Large intestine (tissue), 3 donors: Measurements from ENCODE around the gene C2CD3. TPM values are rescaled to one million over a fixed set of nuclear protein-coding genes. Genes with fewer than 3 reads are reported as not detected.
A peak's percentile ranks its signal among the peaks of the same experiment; 100 is the strongest.

Experiments
- DNase-seq, 2 donors: peaks; one replicate each; pipeline versions ENCODE4 v3.0.0 to v3.0.0-alpha.2; 2013
- H3K27ac ChIP-seq: one replicate; pipeline ENCODE4 v1.5.1; 2013; ENCODE audit warnings: low read length
- H3K27me3 ChIP-seq: 2 replicates; pipeline ENCODE4 v1.6.1; 2013; ENCODE audit warnings: low read length; ENCODE audit not compliant: control insufficient read depth, insufficient read depth
- H3K36me3 ChIP-seq: 2 replicates; pipeline ENCODE4 v1.6.1; 2013; ENCODE audit warnings: low read length; ENCODE audit not compliant: control insufficient read depth, insufficient read depth
- H3K4me1 ChIP-seq: one replicate; pipeline ENCODE4 v1.6.1; 2013; ENCODE audit warnings: low read length; ENCODE audit not compliant: control insufficient read depth, insufficient read depth
- H3K4me3 ChIP-seq: one replicate; pipeline ENCODE4 v1.5.1; 2013; ENCODE audit warnings: low read length
- H3K9me3 ChIP-seq: one replicate; pipeline ENCODE4 v1.6.1; 2013; ENCODE audit warnings: mild to moderate bottlenecking, low read depth, low read length, moderate library complexity; ENCODE audit not compliant: control insufficient read depth
- WGBS: methylation state at CpG from one replicate; pipeline ENCODE4 v1.1.5; 2013; ENCODE audit warnings: low lambda C conversion rate; ENCODE audit not compliant: insufficient coverage; 5-methylcytosine and 5-hydroxymethylcytosine counted together
- polyA plus RNA-seq: library from polyadenylated mRNA; unstranded; fragments of 120-200 nt; gene quantifications from one replicate; pipeline ENCODE4 v1.2.1, GENCODE V29; 2013

C2CD3 gene
- polyA plus RNA-seq, 1 donor, result 12.3 TPM

DNA sequence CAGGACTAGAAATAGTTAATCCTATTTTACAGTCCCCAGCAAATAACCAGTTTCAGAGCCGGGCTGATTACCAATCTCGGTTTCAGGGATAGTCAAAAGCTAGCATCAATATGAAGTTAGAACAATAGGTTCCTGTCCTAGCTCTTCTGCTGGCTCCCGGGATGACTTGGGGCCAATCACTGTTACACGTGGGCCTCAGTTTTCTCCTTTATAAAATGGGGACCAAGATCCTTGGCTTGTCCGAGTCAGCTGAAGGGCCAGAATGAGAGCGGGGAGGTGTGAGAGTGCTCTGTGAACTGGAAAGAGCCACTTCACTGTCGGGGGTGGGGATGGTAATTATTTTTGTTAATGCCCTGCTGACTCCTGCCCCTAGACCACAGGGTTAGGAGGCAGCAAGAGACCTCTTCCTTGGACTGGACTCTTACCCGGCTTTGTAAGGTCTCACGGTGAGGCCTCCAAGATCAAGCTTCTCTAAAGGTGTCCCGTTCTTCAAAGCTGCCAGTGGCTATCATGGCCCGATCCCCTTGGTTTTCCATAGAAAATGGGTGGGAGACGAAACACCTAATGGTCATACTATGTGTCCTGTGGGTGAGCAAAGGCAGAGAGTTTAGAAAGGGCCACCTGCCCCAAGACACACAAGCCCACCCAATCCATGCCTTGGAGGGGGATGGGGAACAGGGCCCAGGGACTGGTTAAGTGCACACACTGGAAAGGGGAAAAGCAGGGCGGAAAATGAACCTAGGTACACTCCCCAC lies 189.6 kb downstream of the C2CD3 start:
- Histone ChIP-seq H3K4me3 (peak overlapping the region; percentile 81), H3K9me3 (no peaks in the 10 kb centered on the region), H3K4me1 (peaks cover 23% of the 10 kb centered on the region), H3K27ac (peak overlapping the region; percentile 70), H3K27me3 (no peaks in the 10 kb centered on the region), H3K36me3 (peaks cover 31% of the 10 kb centered on the region)
- no CpG with 5 or more reads among the region's 13 CpGs for WGBS
- no peak for DNase-seq

DNA sequence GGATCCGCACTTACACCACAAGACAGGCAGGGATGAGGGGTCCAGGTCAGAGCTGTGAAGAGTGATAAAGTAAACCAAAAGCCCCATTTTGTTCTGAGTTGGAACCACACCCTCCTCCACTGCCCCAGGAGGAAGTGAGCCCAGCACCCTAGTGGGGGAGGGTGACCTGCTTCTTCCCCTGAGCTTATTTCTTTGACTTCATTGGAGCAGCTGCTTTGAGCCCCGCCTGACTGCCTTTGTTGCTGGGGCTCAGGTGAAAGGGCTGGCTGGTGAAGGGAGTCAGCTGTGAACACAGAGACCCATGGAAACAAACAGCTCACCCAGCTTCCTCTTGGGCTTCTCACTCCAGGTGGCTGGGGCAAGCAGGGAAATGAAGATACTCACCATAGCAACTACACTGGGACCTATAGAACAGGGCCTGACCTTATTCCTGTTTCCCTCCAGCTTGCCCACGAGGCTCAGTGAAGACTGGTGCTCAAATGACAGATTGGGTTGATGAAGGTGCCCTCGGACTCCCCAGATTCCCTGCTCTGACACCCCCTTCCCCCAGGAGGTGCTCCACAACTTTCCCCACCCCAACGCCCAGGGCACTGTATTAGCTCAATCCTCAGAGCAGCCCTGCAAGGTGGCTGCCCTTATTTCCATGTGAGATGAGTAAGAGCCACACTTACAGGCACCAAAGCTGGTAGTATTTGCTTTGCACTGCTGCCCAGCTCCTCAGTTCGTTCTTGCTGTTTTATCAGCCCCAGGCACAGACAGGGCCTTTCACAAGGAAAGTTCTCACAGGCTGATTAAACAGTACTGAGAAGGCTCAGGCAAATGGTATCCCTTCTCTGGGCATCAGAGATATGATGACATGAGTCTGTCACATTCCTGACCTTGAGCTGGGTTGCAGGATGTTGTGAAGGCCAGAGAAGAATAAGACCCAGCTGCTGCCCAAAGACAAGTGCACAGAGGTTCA lies 190.5 kb downstream of the C2CD3 start:
- peak overlapping the region; percentile 70 for H3K27ac ChIP-seq
- no CpG with 5 or more reads among the region's 6 CpGs for WGBS
- H3K27me3 ChIP-seq, result no peaks in the 10 kb centered on the region
- H3K4me1 ChIP-seq, result peaks cover 23% of the 10 kb centered on the region
- H3K9me3 ChIP-seq, result no peaks in the 10 kb centered on the region
- peak overlapping the region; percentile 81 for H3K4me3 ChIP-seq
- H3K36me3 ChIP-seq, result peaks cover 35% of the 10 kb centered on the region
- DNase-seq, result peak; percentile 65 to 85

DNA sequence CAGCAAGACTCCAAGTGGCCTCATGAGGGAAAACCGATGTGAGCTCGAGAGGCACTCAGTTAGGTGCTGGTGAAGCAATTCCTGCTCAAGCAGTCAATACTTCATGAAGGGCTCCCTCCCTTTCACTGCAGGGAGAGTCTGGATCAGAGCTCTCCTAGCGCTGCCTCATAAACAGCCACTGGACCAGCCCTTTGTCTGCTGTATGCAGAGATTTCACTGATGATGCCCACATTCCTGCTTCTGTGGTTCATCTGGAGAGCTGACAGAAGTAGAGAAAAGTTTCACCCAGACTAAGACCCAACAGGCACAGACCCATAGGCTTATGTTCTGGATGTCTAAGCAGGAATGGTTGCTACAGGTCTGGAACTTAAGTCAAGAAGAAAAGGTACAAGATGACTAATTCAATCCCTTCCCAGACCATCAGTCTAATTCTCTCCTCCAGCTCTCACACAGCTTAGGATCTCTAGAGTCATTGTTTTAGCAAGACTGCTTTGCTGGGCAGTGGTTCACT lies 192.2 kb downstream of the C2CD3 start:
- Histone ChIP-seq H3K4me3 (no peak overlapping the region), H3K9me3 (no peaks in the 10 kb centered on the region), H3K36me3 (peaks cover 42% of the 10 kb centered on the region), H3K27me3 (no peaks in the 10 kb centered on the region), H3K27ac (no peak overlapping the region), H3K4me1 (peaks cover 19% of the 10 kb centered on the region)
- WGBS, result 100% methylated on average over 1 of the region's 3 CpGs
- no peak for DNase-seq

DNA sequence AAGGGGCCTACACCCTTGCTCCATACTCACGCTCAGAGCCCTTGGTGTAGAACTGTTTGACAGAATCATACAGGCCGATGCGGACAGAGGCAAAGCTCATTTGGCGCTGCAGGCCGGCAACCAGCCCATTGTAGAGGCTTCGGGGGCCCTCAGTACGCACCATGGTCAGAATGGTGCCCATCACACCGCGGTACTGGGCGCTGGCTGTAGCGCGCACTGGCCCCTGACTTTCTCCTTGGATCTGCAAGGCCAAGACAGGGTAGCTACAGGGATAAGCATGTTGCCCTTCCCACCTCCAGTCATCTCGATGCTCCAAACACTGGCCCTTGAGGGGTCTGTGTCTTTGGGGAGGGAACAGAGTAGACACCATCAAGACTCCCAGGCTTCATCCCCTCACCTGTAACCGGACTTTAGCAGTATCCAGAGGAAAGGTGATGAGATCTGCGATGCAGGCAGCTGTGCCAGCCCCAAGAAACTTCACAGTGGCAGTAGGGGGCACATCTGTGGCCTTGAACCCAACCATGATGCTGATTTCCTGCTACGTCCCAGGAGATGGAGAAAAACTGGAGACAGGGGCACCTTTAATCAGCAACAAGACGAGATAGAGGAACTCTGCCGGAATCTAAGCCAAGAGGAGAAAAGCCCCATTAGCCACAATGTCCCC lies 192.8 kb downstream of the C2CD3 start:
- Histone ChIP-seq H3K4me1 (peaks cover 17% of the 10 kb centered on the region), H3K9me3 (no peaks in the 10 kb centered on the region), H3K36me3 (peaks cover 42% of the 10 kb centered on the region), H3K4me3 (no peak overlapping the region), H3K27ac (no peak overlapping the region), H3K27me3 (no peaks in the 10 kb centered on the region)
- no peak for DNase-seq
- WGBS, result no CpG with 5 or more reads among the region's 18 CpGs

DNA sequence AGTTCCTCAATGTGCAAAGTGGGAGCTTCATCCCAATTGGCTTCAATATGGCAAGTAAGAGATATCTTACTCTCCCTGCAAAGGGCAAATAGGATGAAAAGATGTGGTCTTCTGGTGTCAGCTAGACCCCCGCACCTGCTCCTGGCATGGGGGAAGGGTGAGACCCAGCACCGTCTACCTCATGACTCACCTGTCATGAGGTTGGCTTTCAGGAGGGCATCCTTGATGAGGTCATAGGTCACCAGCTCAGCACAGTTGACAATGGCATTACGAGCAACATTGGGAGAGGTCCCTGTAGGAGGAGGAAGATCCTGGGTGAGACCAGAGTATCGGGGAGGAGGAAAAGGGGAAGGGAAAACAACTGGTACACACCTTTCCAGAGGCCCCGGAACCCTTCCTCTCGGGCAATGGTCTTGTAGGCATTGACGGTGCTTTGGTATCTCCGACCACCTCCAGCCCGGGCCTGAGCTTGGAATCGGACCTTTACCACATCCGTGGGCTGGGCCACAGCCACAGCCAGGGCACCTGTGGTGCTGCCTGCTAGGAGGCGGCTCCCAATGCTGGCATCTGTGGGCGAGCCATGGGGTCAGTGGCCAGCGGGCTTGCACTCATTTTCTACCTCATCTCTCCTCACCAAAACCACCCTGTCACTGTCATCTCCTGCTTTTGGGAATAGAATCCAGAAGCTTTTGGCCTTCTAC lies 194.2 kb downstream of the C2CD3 start:
- Histone ChIP-seq H3K27ac (no peak overlapping the region), H3K36me3 (peaks cover 42% of the 10 kb centered on the region), H3K9me3 (no peaks in the 10 kb centered on the region), H3K4me3 (no peak overlapping the region), H3K4me1 (peaks cover 17% of the 10 kb centered on the region), H3K27me3 (no peaks in the 10 kb centered on the region)
- no CpG with 5 or more reads among the region's 14 CpGs for WGBS
- no peak for DNase-seq

DNA sequence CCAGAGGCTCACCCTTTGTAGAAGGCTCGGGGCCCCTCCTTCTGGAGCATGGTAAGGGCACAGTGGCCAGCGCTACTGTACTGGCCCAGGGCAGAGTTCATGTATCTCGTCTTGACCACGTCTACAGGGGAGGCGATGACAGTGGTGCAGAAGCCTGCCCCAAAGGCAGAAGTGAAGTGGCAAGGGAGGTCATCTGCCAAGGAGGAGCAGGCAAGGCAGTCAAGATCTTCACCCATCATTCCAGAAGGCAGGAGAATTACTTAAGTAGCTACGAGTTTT lies 195.4 kb downstream of the C2CD3 start:
- Histone ChIP-seq H3K27me3 (no peaks in the 10 kb centered on the region), H3K4me1 (peaks cover 8% of the 10 kb centered on the region), H3K36me3 (peaks cover 38% of the 10 kb centered on the region), H3K4me3 (no peak overlapping the region), H3K27ac (no peak overlapping the region), H3K9me3 (no peaks in the 10 kb centered on the region)
- DNase-seq, result no peak
- no CpG with 5 or more reads among the region's 6 CpGs for WGBS

DNA sequence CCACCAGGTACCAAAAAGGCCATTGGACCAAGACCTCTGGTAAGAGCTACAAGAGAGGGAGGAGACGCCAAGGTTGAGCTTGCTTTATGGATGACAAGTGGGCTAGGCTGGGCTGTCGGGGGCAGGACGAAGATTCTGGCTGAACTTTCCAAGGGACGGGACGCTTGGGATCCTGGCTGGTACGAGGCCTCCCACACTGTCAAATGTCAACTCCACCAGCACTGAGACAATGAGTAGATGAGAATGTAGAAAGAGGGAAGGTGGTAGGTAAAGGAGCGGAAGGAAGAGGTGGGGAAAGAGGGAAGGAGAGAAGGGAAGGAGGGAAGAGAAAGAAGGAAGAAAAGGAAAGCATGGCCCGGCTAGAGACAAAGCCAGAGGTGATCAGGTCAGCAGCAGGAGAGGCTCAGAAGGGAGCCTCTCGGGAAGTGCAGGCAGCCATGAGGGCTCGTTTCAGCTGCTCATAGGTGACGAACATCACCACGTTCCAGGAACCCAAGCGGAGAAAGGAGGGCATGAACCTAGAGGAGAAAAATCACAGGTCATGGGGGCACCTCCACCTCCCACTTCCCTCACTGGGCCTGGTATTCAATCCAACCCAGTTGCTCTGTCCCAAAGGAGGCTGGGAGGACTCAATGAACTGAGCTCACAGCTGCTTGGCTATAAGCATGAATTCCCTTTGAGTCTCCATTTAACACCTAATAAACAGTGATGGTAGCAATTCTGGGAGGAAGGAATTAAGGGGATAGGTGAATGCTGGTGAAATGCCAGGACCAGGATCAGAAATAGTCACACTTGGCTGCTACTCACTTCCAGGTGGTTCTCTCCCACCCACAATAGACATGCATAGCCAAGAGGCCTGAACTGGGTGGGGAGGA lies 196.0 kb downstream of the C2CD3 start:
- no peak for DNase-seq
- Histone ChIP-seq H3K27ac (no peak overlapping the region), H3K27me3 (no peaks in the 10 kb centered on the region), H3K4me1 (peaks cover 4% of the 10 kb centered on the region), H3K4me3 (no peak overlapping the region), H3K9me3 (no peaks in the 10 kb centered on the region), H3K36me3 (peaks cover 38% of the 10 kb centered on the region)
- WGBS, result 100% methylated on average over 4 of the region's 13 CpGs

DNA sequence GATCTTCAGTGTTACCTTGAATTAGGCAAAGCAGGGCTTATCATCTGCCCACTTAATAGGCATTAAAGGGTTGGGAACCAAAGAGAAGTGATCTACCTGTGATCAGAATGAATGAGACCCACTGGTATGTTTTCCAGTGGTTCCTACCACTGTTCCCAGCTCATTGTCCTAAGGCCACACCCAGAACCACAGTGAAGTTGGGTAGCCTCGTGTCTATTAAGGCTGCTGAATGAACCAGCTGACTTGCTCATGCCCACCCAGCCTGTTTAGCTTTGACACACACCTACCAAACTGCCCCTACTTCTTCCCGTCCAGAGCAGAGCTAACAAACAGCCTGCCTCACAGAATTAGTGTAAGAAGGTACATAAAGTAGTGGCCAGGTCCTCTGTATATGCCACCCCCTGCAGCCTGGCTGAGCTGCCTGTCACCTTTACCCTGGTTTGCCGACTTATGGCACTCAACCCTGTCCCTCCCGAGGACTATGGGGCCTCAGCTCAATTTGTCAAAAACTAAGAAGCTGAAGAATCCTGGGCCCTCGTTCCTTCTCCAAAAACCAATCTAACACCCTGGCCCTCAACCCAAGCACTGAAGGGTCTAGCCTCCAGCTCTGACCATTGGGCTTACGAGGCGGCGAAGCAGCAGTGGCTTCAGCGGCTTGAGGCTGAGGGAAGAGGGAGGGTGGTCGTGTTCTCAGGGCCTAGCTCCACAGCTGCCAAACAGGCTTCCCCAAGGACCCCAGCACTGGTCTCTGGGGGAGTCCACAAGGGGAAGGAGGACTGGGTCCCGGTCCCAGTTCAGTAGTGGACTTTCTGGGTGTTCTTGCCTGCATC lies 198.0 kb downstream of the C2CD3 start:
- no peak for DNase-seq
- H3K27ac ChIP-seq, result no peak overlapping the region
- H3K36me3 ChIP-seq, result peaks cover 26% of the 10 kb centered on the region
- H3K4me1 ChIP-seq, result no peaks in the 10 kb centered on the region
- H3K9me3 ChIP-seq, result no peaks in the 10 kb centered on the region
- H3K27me3 ChIP-seq, result no peaks in the 10 kb centered on the region
- no CpG with 5 or more reads among the region's 11 CpGs for WGBS
- H3K4me3 ChIP-seq, result no peak overlapping the region

DNA sequence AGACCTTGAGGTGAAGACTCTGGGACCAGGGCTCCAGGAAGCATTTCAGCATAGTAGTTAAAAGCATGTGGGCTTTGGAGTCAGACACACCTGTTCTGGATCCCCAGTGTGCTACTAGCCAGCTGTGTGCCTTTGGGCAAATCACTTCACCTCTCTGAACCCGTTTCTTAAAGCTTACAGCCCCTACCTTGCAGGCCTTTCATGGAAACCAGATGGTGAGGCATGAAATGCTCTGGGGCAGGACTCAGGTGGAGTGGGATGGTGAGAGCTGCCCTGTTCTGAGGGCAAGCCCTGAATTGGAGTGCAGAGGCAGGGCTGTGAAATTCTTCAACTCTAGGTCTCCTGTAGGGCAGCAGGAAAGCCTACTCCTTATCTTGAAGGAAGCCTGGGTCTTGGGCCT lies 198.6 kb downstream of the C2CD3 start:
- no CpG with 5 or more reads among the region's 1 CpG for WGBS
- no peak for DNase-seq
- Histone ChIP-seq H3K9me3 (no peaks in the 10 kb centered on the region), H3K4me1 (no peaks in the 10 kb centered on the region), H3K4me3 (no peak overlapping the region), H3K27me3 (no peaks in the 10 kb centered on the region), H3K27ac (no peak overlapping the region), H3K36me3 (peaks cover 20% of the 10 kb centered on the region)
